Measurements from ENCODE around the gene ADAMTS19.

The ADAMTS19 gene

DNA sequence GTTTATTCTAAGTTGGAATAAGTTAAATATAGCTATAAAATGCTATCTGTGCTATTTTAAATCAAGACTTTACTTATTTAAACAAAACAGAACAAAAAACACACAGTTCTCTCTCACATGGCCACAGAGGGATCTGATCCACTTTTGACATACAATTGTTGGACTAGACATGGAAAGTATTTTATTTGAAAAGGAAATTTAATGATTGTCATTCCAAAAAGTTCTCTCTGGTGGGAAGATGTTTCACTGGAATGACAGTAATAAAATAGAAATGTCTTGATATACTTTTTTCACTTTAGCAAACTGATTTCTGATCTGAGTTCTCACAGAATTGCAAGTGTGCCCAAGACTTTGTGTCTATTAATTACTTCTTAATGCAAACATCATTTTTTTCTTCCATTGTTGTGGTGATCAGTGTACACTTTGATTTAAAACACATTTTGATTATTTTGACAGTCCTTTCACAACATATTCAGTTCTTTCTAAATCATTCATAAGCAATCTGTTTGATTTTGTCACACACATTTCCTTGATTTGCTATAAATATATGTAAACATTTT, 257.7 kb downstream of the ADAMTS19 start:
- H3K27me3 Mint-ChIP-seq (ENCODE audit: low read depth): no peaks in the 10 kb centered on the region
- H3K9me3 Mint-ChIP-seq: no peaks in the 10 kb centered on the region
- H3K4me3 Mint-ChIP-seq: no peak overlapping the region
- H3K4me1 Mint-ChIP-seq (ENCODE audit: low read depth): no peaks in the 10 kb centered on the region
- no peaks in the 10 kb centered on the region for H3K36me3 Mint-ChIP-seq (ENCODE audit: low read depth)
- no peak overlapping the region for H3K27ac Mint-ChIP-seq

DNA sequence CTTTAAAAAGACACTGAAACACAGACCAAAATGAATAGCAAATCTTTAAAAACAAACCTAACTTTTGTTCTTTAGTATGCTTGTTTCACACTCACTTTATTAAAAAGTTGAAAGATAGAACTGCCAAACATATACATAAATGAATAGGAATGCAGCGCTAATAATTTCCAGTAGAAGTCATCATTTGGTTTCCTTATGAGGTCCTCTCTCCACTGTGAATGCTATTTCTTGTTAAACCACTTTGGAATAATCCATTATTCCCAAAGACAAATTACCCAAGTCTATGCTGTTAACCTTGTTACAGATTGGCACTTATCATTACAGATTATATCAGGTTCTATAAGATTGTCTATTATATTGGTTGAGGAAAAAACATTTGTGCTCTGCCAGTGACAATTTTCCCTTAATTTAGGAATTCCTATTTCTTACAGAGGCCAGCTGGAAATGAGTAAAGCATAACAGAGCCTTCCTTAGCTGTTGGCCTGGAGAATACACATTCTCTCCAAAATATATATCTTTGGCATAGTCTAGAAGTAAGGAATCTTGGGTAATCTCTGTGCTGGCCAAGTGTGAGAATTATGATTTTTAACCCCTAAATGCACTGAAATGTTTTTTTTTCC, 258.5 kb downstream of the ADAMTS19 start:
- Mint-ChIP-seq H3K27me3 (ENCODE audit: low read depth) (no peaks in the 10 kb centered on the region), H3K36me3 (ENCODE audit: low read depth) (no peaks in the 10 kb centered on the region)

DNA sequence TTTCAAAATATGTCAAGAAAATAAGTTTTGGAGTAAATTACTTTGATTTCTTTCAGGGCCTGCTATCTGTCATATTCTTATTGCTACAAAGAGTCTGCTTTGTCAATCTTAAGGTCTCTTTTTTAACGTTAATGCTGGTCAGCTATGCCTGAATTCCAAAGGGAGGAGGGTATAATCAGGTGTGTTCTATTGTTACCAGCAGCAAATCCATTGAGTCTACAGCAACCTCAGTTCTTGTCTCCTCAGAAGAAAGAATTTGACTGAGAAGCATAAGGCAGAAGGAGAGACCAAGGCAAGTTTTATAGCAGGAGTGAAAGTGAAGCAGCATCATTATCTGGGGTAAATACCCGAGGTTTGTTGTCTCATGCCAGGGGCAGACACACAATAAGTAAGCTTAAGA, 264.1 kb downstream of the ADAMTS19 start:
- no peaks in the 10 kb centered on the region for H3K9me3 Mint-ChIP-seq
- no peak overlapping the region for H3K4me3 Mint-ChIP-seq
- H3K27me3 Mint-ChIP-seq (ENCODE audit: low read depth): no peaks in the 10 kb centered on the region
- H3K27ac Mint-ChIP-seq: no peak overlapping the region
- no peaks in the 10 kb centered on the region for H3K36me3 Mint-ChIP-seq (ENCODE audit: low read depth)
- no peaks in the 10 kb centered on the region for H3K4me1 Mint-ChIP-seq (ENCODE audit: low read depth)

More for the DNA sequence above, 258.5 kb downstream of the ADAMTS19 start:
- no peak overlapping the region for H3K27ac Mint-ChIP-seq
- H3K9me3 Mint-ChIP-seq: no peaks in the 10 kb centered on the region
- no peaks in the 10 kb centered on the region for H3K4me1 Mint-ChIP-seq (ENCODE audit: low read depth)
- no peak overlapping the region for H3K4me3 Mint-ChIP-seq

DNA sequence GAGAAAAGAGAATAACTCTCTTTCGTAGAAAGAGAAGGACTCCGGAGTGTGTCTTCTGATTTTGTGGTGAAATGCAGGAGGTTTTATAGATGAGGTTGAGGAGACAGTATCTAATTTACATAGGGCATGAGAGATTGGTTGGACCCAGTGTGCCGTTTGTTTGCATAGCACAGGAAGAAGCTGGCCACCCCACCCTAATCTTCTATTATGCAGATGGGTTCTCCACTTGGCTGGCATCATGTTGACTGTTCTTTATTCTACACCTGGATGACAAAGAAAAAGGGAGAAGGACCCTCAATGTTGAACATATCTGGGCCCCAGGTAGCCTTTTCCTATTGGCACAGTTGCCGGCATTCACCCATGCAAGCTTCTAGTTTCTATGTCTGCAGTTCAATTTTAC, 264.5 kb downstream of the ADAMTS19 start:
- Mint-ChIP-seq H3K27ac (no peak overlapping the region), H3K4me1 (ENCODE audit: low read depth) (no peaks in the 10 kb centered on the region), H3K36me3 (ENCODE audit: low read depth) (no peaks in the 10 kb centered on the region), H3K9me3 (no peaks in the 10 kb centered on the region), H3K4me3 (no peak overlapping the region), H3K27me3 (ENCODE audit: low read depth) (no peaks in the 10 kb centered on the region)

DNA sequence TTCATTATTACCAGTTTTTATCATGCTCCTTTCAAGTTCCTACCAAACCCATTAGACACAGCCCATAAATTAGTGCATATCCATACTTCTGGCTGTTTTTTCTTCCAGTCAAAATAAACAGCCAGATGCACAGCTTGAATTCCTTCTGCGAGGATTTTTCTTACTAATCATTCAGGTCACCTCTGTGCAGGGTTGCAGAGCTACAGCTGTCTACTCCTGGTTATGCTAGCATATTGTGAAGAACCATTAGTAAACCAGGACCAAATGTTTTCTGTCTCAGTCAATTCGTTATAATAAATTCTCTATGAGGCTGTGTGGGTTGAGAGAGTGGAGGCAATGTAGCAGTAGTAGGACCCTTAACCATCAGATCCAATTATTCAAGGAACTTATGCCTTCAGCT, 279.7 kb downstream of the ADAMTS19 start:
- H3K9me3 Mint-ChIP-seq: no peaks in the 10 kb centered on the region
- no peaks in the 10 kb centered on the region for H3K36me3 Mint-ChIP-seq (ENCODE audit: low read depth)
- no peak overlapping the region for H3K27ac Mint-ChIP-seq
- no peaks in the 10 kb centered on the region for H3K27me3 Mint-ChIP-seq (ENCODE audit: low read depth)
- no peaks in the 10 kb centered on the region for H3K4me1 Mint-ChIP-seq (ENCODE audit: low read depth)
- no peak overlapping the region for H3K4me3 Mint-ChIP-seq

DNA sequence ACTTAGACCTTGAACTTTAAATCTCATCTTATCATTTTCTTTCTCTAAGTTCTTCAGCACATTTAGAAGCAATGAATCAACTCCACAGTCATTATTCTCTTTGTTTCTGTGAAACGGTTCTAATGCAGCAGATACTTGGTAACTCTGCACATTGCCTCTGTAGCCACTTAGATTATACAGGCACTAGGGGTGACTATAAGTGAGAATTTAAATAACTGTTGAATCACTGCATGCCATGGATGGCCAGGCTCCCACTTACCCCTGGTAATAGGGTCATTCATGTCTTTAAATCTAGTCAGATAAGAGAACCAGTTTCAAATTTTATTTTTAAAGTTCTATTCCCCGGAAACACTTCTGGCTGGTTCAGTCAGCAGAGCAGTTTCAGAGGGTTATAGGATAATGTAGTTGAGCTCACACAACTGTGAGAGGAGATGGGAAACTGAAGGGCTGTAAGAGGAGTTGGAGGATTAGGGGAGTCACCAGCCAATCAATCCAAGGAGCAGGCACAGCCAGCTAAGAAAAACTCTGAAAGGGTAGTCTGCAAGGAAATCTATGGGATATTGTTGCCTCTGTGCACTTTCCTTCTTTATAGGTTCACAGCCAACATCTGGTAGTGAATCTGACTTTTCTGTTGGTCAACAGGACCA, 283.6 kb downstream of the ADAMTS19 start:
- no peak overlapping the region for H3K27ac Mint-ChIP-seq
- no peaks in the 10 kb centered on the region for H3K27me3 Mint-ChIP-seq (ENCODE audit: low read depth)
- no peaks in the 10 kb centered on the region for H3K9me3 Mint-ChIP-seq
- H3K4me3 Mint-ChIP-seq: no peak overlapping the region
- H3K4me1 Mint-ChIP-seq (ENCODE audit: low read depth): no peaks in the 10 kb centered on the region
- H3K36me3 Mint-ChIP-seq (ENCODE audit: low read depth): no peaks in the 10 kb centered on the region

DNA sequence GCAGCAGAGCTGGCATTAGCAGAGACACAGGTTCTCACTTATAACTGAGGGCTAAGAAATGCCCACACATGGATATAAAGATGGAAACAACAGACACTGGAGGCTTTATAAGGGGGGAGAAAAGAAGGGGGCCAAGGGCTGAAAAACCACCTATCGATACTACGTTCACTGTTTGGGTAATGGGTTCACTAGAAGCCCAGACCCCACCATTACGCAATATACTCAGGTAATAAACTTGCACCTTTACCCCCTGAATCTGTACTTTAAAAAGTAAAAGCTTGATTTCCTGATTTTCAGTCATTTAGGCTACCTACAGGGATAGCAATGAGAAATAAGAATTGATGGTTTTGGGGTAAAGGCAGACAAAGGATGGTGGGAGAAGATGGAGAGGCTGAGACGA, 285.9 kb downstream of the ADAMTS19 start:
- Mint-ChIP-seq H3K27ac (no peak overlapping the region), H3K36me3 (ENCODE audit: low read depth) (no peaks in the 10 kb centered on the region), H3K27me3 (ENCODE audit: low read depth) (no peaks in the 10 kb centered on the region), H3K4me3 (no peak overlapping the region), H3K9me3 (no peaks in the 10 kb centered on the region), H3K4me1 (ENCODE audit: low read depth) (no peaks in the 10 kb centered on the region)

DNA sequence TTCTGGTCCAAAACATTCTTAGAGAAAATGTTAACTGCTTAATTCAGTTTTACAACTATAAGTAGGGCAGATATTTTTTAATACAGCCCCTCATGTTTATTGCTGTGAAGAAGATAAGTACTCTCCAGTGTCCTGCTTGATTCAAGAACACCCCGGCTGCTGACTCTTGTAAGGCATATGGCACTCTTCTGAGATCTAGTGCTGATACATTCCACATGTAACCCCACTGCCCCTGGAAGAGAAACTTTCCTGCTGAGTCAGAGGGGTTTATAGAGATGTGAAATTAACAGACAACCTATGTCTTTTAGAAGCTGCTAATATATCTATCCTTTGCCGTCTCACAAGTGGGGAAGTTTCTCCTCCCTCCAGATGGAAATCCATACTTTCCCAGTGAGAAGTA, 286.8 kb downstream of the ADAMTS19 start:
- no peak overlapping the region for H3K27ac Mint-ChIP-seq
- no peaks in the 10 kb centered on the region for H3K9me3 Mint-ChIP-seq
- no peaks in the 10 kb centered on the region for H3K36me3 Mint-ChIP-seq (ENCODE audit: low read depth)

DNA sequence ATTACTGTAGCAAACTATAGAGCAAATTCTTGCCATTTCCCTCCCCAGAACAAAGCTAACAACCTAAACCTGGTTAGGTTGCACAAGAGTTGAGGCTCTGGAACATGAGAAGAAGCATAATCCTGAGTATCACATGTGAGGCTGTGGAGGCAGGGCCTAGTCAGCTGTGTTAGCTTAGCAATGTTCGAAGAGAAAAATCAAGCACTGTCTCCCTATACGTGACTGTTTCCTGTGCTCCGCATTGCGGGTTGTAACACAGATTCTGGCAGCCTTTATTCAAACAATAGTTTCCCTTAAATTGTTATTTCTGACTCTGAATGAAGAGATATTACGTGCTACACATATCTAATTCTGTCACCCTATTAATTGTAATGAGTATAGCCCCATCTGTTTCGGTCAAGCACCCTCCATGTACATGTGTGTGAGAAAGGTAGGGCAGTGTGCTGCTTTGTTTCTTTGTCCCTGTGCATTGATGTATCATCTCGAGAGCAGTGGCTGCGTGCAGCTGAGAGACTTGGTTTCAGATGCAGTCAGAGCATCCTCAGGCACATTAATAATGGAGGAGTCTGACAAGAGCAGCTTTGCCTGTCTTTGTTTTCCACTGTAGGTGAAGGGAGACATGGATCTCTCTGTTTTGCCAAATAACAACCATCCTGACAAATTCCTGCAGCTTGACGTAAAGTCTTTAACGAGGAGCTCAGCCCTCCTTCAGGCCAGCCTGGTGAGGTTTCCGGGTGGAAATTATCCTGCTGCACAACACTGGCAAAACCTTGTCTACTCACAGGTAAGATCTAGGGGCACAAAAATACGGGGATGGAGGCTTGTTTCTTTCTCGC, 287.7 kb downstream of the ADAMTS19 start, which contains the start of gene MINAR2:
Gene MINAR2 (plus strand): TSS at position 523 of the 836 bp plus-strand sequence. CDS start 97 bp downstream, at position 620.
- H3K4me1 Mint-ChIP-seq (ENCODE audit: low read depth): no peaks in the 10 kb centered on the region
- H3K9me3 Mint-ChIP-seq: no peaks in the 10 kb centered on the region
- H3K4me3 Mint-ChIP-seq: no peak within 1 kb of the TSS
- no peak within 1 kb of the TSS for H3K27ac Mint-ChIP-seq
- H3K36me3 Mint-ChIP-seq (ENCODE audit: low read depth): no peaks in the 10 kb centered on the region
- no peaks in the 10 kb centered on the region for H3K27me3 Mint-ChIP-seq (ENCODE audit: low read depth)

More for the DNA sequence above, 286.8 kb downstream of the ADAMTS19 start:
- no peak overlapping the region for H3K4me3 Mint-ChIP-seq
- H3K27me3 Mint-ChIP-seq (ENCODE audit: low read depth): no peaks in the 10 kb centered on the region
- no peaks in the 10 kb centered on the region for H3K4me1 Mint-ChIP-seq (ENCODE audit: low read depth)

DNA sequence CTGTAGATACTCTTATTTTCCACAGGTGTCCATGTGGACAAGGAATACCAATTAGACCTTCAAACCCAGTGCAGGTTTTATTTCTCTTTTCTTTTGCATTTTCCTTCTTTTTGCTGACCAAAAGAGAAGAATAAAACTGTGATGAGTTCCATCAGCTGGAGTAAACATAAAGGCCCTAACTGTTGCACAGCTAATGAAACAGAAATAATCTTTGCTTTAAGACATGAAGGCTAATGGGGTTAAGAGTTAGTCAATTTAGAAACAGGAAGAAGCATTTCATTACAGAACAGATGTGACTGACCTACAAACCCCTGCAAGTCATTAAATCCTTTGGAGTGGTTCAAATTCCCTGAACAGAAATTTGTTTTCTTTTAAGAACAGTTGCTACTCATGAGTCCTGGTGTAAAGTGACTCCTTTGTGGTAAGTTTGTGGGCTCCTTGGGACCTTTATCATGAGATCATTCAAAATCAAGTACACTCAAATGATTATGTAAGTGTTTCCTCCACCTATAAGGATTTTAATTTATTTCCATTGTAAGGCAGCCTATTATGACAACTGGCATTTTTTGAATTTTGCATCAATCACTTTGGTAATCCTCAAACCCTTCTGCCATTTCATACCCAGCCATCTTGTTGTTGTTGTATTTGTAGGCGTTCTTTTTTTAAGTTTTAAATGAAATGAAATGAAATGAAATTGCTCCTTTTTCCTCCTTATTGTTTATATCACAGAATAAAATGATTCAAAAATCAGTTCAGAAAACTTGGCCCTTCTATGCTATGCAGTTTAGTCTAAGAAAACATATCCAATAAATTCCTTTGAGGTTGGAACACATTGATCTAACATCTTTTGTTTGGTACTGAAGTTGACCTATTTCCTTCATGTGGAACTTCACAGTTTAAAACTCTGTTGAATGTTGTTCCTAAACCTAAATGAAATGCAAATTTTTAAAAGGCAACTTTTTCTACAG, 289.1 kb downstream of the ADAMTS19 start:
- no peaks in the 10 kb centered on the region for H3K36me3 Mint-ChIP-seq (ENCODE audit: low read depth)

DNA sequence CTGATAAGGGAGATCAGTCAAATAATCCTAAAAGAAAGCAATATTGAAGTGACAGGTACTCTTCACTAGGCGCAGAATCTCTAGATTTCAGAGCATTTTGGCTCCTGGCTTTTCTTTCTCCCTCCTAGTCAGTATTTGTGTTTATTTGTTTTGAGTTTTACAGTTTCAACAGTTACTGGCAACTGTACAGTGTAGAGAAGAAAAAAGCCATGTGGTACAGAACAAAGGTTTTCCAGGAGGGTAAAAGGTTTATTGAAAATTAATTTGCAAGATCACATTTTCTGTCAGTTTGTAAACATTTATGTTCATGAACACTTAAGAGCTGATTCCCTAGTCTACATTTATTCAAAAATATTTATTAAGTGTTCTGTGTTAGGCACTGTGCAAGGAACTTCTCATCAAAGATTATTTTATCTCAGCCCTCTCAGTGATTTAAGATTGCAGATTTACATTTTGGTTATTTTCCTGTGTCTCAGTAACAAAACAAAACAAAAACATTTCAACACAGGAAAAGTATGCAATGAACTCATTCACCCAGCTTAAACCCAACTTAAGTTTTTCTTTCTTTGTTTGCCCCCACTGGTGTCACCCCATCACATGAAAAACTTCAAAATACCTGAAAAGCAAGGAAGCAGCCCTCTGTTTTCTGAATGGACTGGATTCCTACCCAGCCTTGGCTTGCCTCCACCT, 300.7 kb downstream of the ADAMTS19 start:
- no peak overlapping the region for H3K27ac Mint-ChIP-seq
- no peak overlapping the region for H3K4me3 Mint-ChIP-seq
- H3K27me3 Mint-ChIP-seq (ENCODE audit: low read depth): no peaks in the 10 kb centered on the region
- H3K36me3 Mint-ChIP-seq (ENCODE audit: low read depth): no peaks in the 10 kb centered on the region
- H3K4me1 Mint-ChIP-seq (ENCODE audit: low read depth): no peaks in the 10 kb centered on the region
- no peaks in the 10 kb centered on the region for H3K9me3 Mint-ChIP-seq

More for the DNA sequence above, 289.1 kb downstream of the ADAMTS19 start:
- H3K27ac Mint-ChIP-seq: no peak overlapping the region
- no peaks in the 10 kb centered on the region for H3K27me3 Mint-ChIP-seq (ENCODE audit: low read depth)
- no peaks in the 10 kb centered on the region for H3K4me1 Mint-ChIP-seq (ENCODE audit: low read depth)
- H3K4me3 Mint-ChIP-seq: no peak overlapping the region
- no peaks in the 10 kb centered on the region for H3K9me3 Mint-ChIP-seq

DNA sequence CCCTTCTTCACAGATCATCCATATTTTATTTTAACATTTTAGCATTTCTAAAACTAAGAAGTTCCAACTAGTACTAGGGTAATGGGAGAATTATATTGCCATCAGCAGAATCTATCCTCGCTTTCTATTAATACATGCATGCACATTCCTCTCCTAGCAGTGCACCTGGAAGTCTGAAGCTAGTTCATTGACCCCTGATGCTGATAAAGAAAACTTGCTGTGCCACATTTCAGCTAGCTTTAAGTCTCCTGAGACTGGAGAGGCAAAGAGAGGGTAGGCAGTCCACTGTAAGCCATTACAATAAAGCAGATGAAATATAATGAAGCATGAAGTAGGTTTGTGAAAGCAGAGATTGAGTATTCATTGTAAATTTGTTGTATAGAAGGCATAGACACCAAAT, 303.6 kb downstream of the ADAMTS19 start:
- H3K36me3 Mint-ChIP-seq (ENCODE audit: low read depth): no peaks in the 10 kb centered on the region
- H3K27me3 Mint-ChIP-seq (ENCODE audit: low read depth): no peaks in the 10 kb centered on the region
- H3K4me3 Mint-ChIP-seq: no peak overlapping the region
- no peaks in the 10 kb centered on the region for H3K9me3 Mint-ChIP-seq
- no peak overlapping the region for H3K27ac Mint-ChIP-seq
- no peaks in the 10 kb centered on the region for H3K4me1 Mint-ChIP-seq (ENCODE audit: low read depth)

DNA sequence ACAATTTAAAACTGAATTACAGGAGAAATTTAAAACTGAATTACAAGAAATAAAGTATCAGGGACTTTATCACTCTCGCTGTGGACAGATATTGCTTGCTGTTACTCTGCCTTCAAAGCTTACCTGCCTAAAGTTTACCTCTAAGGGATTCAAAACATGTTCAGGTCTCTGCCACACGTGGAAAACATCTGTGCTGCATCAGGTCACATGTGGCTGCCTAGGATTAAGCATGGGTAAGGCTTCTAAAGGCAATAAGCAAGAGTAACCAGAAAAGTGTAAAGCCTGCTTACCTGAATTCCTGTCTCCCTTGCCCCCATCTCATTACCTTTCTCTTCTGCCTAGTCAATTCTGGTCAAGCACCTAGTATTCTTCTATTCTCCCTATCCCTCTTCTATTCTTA, 306.7 kb downstream of the ADAMTS19 start:
- Mint-ChIP-seq H3K9me3 (no peaks in the 10 kb centered on the region), H3K4me3 (no peak overlapping the region), H3K36me3 (ENCODE audit: low read depth) (no peaks in the 10 kb centered on the region), H3K27me3 (ENCODE audit: low read depth) (no peaks in the 10 kb centered on the region), H3K4me1 (ENCODE audit: low read depth) (no peaks in the 10 kb centered on the region), H3K27ac (no peak overlapping the region)
